DMS 273 treated with DMSO at 0.1 percent for 48 hours (cell line): ENCODE results near the gene INO80.

Experiments used
- DNase-seq: peaks from one replicate; lab custom pipeline; 2025; lab: John Stamatoyannopoulos, UW

The INO80 gene

DNA sequence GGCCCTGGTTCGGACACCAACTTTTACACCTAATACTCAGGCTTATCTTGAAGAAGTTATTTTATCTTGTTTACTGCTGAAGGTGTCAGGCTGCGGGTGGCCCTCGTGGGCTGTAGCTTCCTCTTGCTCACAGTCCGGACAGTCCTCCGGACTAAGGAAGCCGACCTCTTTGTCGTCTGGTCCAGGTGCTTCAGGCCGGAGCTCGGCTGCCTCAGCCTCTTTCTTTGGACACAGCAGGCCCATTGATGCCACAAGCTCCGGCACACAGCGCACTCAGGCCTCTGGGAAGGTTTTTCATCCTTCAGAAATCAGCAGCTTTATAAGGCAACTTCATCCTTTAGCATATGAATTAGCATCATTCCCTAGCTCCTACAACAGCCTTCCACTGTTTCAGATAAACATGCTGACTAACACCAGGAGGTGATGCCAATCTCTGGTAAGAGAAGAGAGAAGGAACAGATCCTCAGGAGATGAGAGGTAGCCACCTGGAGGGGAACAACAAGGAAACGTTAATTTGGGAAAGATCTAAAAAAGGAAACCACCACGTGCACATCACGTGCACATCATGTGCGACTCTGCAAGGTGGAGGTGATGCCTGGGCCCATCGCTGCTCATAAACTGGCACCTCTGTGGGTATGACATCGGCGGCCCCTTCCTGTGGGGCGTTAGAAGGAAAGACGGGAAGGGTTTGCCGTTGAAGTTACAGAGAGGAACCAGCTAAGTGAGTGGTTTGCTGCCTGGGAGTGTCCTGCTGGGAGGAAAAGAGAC lies 167.2 kb downstream of the INO80 start:
- DNase-seq: no peak

DNA sequence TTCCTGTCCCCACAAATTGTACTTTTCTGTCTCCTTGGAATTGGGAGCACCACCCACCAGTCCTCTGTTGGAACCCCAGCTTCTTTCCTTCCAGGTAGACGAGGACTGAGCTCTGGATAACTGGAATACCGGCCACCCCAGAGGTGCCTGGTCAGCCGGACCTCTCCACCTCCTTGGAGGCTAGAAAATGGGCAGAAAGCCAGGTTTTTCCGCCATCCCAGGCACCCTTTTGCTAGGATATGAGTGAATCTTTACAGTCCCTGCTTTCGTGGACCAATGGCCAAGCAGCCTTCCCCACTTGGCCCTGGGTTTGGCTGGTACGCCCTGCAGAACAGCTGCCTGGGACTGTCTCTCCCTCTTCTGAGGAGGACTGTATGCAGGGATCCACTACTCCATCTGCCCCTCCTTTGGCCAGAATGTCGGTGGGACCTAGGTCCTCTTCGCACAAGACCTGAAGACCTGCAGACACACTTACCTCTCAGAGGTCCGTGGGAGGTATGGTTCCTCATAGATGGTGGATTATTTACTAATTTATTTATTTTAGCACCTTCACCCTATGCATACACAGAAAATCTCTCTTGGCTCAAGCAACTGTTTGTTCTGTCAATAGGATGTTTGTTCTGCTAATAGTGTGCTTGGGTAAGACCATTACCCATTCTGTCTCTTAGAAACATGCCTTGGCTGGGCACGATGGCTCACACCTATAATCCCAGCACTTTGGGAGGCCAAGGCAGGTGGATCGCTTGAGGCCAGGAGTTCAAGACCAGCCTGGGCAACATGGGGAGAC lies 171.4 kb downstream of the INO80 start:
- no peak for DNase-seq

DNA sequence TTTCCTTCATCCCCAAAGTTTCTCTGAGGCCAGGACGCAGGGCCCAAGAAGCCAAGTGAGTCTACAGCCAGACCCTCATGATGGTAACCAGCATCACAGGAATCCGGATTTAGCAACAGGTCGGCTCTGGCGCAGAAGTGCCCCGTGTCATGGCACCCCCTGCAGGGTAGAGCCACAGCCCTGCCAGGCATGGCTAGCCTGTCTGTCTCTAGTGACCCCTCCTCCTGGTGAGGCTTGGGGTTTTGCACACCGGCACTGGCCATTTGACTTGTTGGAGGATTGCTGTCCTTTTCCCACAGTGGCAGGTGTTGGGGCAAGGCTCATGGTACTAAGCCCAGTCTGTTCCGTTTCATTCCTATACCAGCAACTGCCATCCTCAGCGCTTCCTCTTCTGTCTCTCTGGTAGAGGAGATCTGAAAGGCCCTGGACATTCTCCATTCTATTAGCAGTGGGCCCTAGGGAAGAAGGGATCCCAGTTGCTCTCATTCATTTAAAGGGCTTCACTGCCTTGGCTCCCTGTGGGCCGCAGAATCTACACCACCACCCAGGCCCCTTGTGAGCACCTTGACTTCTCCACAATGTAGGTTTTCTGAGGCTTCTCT lies 172.2 kb downstream of the INO80 start:
- DNase-seq: no peak

DNA sequence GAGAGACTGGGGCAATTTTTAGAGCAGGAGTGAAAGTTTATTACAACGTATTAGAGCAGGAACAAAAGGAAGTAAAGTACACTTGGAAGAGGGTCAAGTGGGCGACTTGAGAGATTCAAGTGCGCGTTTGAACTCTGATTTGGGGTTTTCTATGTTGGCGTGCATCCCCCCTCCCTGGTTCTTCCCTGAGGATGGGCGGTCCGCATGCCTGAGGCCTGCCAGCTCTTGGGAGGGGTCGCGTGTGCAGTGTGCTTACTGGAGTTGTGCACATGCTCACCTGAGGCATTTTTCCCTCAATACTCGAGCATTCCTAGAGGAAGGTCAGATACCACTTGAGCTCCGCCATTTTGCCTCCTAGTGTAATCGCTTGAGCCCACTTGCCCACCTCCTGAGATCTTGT lies 173.2 kb downstream of the INO80 start:
- DNase-seq: no peak

DNA sequence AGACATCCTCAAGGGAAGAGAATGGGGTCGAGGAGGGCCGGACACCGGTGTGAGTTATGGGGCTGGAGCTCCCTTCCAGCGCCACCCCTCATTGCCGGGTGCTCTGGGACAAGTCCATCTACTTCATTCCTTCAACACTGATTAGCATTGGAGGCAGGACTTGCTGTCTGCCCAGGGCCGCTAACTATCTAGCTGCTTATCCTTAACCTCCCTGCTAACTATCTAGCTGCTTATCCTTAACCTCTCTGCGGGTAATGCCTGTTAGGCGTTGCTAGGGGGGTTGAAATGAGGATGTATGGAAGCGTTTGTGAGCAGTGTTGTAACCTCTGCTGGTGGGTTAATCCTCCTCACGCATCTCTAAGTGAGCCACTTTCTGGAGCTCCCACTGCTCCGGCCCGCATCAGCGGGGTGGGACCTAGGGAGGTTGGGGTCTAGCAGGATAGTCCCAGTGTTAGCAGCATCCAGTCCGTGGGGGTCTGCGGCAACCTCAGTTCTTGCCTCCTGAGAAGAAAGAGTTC lies 173.7 kb downstream of the INO80 start:
- no peak for DNase-seq

DNA sequence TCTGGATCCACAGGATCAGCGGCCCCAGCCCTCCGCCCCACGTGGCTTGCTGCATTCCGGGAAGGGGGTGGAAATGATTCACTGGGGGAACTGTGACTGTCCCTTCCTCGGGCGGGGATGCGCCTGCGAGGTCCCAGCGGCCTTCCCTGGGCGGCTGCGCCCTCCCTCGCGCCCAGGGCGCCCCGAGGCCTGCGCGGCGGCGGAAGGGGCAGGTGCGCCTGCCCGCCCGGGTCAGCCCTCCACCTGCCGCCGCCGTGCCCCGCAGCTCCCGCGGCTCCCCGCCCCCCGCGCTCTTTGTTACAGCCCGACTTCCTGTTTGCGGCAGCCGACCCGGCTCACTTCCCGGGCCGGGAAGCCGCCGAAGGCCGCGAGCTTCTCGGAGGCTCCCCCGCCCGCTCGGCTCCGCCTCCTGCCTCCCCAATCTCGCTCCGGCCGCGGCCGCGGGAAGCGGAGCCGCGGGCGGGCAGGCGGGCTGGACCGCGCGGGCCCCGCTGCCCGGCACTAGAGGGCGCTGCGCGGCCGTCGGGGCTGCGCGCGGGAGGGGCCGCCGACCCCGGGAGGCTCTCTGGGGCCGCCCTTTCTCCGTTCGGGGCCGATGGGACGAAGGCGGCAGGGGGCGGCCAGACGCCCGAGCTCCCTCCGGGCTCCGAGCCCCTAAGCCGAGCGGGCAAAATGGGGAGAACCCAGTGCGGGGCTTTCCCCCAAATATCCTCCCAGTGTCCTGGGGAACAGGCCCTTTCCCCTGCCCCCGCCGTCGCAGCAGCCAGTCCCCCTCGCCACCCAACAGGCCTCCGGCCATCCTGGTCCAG lies 174.3 kb downstream of the INO80 start:
- no peak for DNase-seq

DNA sequence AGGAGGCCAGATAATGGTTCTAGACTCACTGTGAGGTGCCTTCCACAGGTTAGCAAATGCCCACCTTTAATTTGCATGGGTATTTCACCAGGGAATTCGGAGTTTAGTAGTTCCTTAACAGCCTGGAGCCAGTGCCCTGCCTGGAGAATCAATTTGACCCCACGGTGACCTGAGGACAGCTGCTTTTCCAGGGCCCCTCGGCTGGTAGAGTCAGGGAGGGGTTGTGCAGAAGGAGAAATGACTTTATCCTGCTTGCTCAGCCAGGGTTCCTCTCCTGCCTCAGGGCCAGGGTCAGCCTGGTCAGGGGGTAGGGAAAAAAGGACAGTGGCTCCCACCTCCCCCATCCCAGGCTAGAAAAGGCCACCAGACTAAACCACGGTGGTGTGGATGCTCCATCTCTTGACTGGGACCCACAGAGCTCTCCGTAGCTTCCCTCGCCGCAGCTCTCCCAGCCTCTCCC lies 175.0 kb downstream of the INO80 start:
- DNase-seq: no peak

DNA sequence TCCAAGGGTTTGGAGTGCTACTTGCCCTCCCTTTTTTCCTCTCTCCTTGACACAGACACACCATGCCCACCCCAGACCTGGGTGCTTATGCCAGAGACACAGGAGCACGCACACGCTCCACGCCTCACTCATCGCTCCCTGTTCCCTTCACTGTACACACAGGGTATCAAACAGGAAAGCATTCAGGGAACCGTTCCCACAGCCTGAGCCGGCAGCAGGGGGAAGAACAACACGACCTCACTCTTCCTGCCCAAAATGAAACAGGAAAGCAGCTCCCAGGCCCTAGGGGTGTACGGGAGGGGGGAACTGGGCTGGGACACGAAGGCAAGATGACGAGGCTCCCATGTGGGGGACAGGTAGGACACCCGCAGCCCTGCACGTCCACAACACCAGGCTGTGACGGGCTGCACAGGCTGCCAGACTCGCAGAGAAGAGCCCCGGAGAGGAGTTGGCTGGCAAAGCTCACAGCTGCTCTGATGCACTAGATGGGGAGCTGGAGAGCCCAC lies 175.7 kb downstream of the INO80 start:
- no peak for DNase-seq

DNA sequence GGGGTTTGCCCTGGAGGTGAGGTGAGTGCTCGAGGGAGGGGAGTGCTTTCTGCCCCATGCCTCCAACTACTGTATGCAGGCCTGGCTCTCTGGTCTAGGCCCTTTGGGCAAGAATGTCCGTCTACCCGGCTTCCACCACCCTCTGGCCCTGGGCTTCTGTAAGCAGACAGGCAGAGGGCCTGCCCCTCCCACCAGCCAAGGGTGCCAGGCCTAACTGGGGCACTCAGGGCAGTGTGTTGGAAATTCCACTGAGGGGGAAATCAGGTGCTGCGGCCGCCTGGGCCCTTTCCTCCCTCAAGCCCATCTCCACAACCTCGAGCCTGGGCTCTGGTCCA lies 177.6 kb downstream of the INO80 start:
- DNase-seq: no peak

DNA sequence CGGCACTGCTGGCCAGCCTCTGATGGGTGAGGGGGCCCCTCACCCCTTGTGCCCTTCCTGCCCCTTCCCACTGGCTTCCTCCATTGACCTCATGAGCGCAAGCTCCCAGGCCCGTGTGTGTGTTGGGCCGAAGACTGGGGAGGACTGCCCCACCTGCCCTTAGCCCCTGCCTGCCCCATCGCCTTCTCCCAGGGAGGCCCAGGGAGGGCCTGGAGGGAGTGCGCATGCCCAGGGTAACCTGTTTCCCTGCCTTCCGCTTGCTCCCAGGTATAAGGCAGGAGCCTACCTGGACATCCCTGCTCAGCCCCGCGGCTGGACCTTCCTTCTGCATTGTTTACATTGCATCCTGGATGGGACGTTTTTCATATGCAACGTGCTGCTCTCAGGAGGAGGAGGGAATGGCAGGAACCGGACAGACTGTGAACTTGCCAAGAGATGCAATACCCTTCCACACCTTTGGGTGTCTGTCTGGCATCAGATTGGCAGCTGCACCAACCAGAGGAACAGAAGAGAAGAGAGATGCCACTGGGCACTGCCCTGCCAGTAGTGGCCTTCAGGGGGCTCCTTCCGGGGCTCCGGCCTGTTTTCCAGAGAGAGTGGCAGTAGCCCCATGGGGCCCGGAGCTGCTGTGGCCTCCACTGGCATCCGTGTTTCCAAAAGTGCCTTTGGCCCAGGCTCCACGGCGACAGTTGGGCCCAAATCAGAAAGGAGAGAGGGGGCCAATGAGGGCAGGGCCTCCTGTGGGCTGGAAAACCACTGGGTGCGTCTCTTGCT lies 178.1 kb downstream of the INO80 start:
- no peak for DNase-seq

DNA sequence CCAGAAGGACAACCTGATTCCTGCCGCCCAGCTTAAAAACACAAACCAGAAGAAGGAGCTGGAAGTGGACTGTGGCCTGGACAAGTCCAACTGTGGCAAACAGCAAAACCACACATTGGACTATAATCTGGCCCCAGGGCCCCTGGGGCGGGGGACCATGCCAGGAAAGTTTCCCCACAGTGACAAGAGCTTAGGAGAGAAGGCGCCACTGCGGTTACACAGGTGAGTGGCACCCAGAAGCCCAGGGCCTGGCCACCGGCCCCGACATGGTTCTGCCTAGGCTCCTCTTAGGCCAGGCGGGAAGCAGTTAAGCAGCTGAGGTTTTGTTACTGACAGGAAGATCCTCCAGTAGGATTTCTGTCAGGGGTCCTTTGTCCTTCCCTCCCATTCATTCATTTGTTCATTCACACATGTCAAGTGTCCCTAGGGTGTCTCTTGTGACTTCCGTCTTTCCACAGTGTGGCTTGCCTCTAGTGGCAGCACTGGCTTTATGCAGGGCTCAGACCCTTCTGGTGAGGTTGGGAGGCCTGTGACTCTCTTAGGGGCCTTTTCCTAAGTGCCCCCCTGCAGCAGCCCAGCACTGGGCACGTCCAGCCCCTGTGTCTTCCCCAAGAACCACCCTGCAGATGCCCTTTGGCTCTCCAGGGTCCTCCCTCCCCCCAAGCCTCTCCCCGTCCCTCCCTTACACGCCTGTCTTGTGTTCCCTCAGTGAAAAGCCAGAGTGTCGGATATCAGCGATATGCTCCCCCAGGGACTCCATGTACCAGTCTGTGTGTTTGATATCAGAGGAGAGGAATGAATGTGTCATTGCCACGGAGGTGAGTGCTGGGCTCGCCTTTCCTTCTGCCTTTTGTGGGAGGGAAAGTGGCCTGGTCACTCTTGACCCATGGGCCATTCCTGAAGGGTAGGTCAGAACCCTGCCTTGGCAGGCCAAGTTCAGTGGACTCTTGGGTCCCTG lies 179.1 kb downstream of the INO80 start:
- DNase-seq: no peak

DNA sequence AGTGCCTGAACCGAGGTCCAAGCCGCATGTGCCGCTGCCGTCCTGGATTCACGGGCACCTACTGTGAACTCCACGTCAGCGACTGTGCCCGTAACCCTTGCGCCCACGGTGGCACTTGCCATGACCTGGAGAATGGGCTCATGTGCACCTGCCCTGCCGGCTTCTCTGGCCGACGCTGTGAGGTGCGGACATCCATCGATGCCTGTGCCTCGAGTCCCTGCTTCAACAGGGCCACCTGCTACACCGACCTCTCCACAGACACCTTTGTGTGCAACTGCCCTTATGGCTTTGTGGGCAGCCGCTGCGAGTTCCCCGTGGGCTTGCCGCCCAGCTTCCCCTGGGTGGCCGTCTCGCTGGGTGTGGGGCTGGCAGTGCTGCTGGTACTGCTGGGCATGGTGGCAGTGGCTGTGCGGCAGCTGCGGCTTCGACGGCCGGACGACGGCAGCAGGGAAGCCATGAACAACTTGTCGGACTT lies 179.8 kb downstream of the INO80 start:
- DNase-seq: no peak

DNA sequence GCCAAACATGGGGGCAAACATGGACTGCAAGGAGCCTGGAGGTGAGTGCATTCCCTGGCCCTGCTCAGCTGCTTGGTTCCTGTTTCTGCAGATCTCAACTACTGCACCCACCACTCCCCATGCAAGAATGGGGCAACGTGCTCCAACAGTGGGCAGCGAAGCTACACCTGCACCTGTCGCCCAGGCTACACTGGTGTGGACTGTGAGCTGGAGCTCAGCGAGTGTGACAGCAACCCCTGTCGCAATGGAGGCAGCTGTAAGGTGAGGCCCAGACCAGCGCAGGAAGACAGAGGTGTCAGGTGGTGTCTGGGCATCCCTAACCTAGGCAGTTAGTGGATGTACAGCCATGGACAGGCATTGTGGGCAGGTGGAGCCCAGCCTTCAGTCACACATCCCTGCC lies 181.6 kb downstream of the INO80 start:
- no peak for DNase-seq

DNA sequence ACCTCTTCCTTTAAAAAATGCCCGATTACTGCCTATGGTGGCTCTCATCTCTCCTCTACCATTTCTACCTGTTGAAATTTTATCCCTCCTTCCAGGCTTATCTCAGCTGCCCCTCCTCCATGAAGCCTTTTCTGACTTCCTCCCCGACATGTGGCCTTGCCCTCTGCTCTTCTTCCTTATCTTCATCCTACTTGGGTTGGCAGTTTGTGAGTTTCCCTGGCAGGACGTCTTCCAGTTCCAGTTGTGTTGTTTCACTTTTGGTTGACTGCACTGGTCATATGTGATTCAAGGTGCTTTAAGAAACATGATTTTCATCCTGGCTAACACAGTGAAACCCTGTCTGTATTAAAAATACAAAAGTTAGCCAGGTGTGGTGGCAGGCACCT lies 182.6 kb downstream of the INO80 start:
- no peak for DNase-seq

DNA sequence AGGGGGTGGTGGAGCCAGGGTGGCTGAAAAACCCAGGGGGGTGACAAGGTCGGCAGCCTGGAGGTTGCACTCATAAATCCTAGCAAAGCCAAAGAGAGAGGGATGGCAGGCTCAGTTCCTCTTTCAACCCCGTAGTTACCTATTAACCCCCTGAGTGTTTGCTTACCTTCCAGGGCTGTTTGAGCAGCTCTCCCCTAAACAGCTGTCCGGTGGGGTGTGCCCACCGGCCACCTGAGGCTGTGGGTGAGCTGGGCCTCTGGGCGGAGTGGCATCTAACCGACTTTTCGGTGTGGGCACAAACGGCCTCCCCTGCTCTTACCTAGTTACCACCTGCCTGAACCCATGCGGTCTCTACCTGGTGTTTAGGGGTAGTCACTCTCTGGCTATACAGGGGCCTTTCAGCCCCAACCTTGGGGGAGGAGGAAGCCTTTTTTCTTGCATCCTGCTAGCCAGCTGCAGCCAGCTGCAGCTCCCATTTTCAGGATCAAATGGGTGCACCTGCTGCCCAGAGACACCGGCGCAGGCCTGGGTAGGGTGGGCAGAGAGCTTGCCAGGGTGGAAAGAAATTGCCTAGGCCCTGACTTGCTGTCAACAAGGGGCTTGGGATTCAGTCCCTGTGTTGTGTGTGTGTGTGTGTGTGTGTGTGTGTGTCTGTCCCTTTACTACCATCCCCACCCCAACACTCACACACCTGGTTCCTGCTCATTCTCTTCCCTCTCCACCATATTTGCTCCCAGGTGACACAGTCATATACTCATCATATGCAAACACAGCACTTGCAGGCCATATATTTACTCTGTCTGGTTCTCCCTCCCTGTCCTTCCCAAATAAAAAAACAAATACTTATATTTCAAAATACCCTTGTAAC lies 183.2 kb downstream of the INO80 start:
- DNase-seq: no peak

DNA sequence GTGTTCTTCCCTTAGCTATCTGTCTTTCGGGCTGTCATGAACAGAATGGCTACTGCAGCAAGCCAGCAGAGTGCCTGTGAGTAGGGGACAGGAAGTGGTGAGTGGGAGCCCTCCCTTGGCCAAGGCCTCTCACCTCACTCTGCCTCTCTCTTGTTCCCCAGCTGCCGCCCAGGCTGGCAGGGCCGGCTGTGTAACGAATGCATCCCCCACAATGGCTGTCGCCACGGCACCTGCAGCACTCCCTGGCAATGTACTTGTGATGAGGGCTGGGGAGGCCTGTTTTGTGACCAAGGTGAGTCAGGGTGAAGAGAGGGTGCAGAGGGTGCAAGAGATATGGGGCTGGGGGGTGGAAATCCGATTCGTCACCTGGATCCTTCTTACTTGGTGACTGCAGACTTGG lies 183.9 kb downstream of the INO80 start:
- no peak for DNase-seq

DNA sequence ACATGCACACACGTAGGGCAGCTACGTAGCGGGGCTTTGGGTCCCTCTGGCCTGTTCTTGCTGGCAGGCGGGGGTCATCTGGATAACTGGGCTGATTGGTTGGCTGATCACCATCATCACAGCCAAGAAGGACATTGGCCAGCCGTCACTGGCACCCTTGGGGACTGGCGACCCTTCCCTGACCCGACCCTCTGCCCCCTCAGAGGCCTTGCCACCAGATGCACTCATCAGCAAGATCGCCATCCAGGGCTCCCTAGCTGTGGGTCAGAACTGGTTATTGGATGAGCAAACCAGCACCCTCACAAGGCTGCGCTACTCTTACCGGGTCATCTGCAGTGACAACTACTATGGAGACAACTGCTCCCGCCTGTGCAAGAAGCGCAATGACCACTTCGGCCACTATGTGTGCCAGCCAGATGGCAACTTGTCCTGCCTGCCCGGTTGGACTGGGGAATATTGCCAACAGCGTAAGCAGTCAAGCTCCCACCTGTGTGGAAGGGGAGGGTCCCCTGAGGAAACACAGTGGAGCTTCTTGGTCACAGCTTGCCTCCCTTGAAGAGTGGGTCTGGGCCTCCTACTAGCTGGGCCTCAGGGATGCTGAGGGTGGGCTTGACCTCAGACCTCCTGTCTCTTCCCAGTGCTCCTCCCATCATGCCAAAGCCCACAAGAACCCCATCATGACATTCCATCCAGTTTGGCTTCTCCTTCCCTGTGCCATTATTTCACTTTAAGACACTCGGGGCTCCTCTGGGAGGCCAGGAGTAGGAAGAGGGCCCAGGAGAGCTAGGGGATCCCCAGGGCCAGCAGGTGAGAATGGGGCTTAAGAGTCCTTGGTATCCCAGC lies 184.6 kb downstream of the INO80 start:
- DNase-seq: no peak
